ENCODE data around the gene FCGR2B. TPM values are rescaled to one million over a fixed set of nuclear protein-coding genes. Genes with fewer than 3 reads are reported as not detected.
A peak's percentile ranks its signal among the peaks of the same experiment; 100 is the strongest.
"Not testable (repeated sequence)": the region's sequence is repeated elsewhere in the genome, so short reads cannot be mapped to it uniquely, and the experiment has no call there.

FCGR2B gene
- total and polyA plus RNA-seq, 9 donors, result 0.07 to 0.42 (median 0.16) TPM; not detected in 1

DNA sequence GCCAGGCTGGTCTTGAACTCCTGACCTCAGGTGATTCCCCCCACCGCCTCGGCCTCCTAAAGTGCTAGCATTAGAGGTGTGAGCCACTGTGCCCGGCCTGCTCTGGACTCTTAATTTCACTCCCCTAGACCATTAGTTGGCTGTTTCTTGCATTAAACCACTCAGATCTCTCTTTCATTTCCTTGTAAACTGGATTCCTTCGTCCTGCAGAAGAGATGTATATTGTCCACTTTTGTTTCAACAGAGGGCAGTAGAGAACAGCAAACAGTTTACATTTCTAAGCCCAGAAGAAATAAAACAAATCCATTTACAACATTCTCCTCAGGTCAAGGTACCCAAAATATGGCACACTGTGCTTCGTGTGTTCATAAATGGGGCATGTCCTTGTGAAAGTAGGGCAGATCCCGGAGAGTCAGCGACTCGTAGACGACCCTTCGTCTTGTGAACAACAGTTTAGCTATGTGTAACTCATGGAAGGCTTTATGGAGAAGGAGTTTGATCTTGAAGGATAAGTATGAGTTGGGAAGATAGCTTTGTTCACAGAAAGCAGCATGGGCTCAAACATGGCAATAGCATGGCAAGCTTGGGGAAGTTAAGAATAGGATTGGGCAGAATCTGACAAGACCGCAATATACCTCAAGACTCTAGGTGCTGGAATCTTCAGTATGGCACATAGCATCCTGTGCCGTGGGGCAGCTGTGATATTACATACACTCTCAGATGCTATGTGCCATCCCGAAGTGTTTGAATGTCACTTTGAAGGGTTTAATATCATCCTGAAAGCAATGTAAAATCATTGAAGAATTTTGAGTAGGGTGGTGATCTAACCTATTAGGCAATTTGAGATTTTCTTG is 15.2 kb upstream of the FCGR2B start:
- DNase-seq, result peak; percentile 30
- not testable (repeated sequence) for H3K27me3 ChIP-seq (ENCODE audit: control insufficient read depth, insufficient read depth, low read length); H3K36me3 ChIP-seq (ENCODE audit: control insufficient read depth, insufficient read depth, low read length); H3K27ac ChIP-seq (ENCODE audit: low read length); H3K4me3 ChIP-seq (ENCODE audit: low read length); H3K9me3 ChIP-seq (replicated peaks; ENCODE audit: control insufficient read depth, low read depth, low read length); H3K4me1 ChIP-seq (ENCODE audit: control insufficient read depth, insufficient read depth, low read length)
- WGBS (ENCODE audit: insufficient coverage), result 58% methylated on average over 6 of the region's 13 CpGs

GRCh38 chr1:161653541-161653940 is 9.4 kb upstream of the FCGR2B start:
- not testable (repeated sequence) for H3K36me3 ChIP-seq (ENCODE audit: control insufficient read depth, insufficient read depth, low read length); H3K4me1 ChIP-seq (ENCODE audit: control insufficient read depth, insufficient read depth, low read length); H3K9me3 ChIP-seq (replicated peaks; ENCODE audit: control insufficient read depth, low read depth, low read length); H3K27ac ChIP-seq (ENCODE audit: low read length); DNase-seq; H3K27me3 ChIP-seq (ENCODE audit: control insufficient read depth, insufficient read depth, low read length); H3K4me3 ChIP-seq (ENCODE audit: low read length)
- no CpG with 5 or more reads among the region's 7 CpGs for WGBS (ENCODE audit: insufficient coverage)

GRCh38 chr1:161653971-161654370 is 9.0 kb upstream of the FCGR2B start:
- not testable (repeated sequence) for DNase-seq; H3K4me3 ChIP-seq (ENCODE audit: low read length); H3K4me1 ChIP-seq (ENCODE audit: control insufficient read depth, insufficient read depth, low read length); H3K27ac ChIP-seq (ENCODE audit: low read length); H3K9me3 ChIP-seq (replicated peaks; ENCODE audit: control insufficient read depth, low read depth, low read length); H3K36me3 ChIP-seq (ENCODE audit: control insufficient read depth, insufficient read depth, low read length); H3K27me3 ChIP-seq (ENCODE audit: control insufficient read depth, insufficient read depth, low read length)
- no CpG with 5 or more reads among the region's 6 CpGs for WGBS (ENCODE audit: insufficient coverage)

DNA sequence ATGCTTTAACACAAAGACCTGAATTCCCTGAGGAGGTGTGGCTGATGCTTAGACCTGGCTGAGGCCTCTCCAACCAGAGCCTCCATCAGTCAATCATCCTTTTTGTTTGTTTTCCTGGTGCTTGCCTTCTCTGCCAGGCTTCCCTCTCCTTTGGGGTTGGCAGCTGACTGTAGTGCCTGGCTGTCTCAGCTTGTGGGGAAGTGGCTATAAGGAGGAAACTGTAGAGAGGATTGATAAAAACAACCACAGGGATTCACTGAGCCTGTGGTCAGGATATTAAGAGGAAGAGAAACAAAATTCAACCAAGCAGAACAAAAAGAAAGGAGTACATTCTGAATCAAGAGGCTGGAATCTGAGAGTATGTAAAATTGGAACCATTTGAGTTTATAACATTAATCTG is 4.4 kb upstream of the FCGR2B start:
- H3K27ac ChIP-seq (ENCODE audit: low read length); H3K36me3 ChIP-seq (ENCODE audit: control insufficient read depth, insufficient read depth, low read length); H3K4me3 ChIP-seq (ENCODE audit: low read length); H3K4me1 ChIP-seq (ENCODE audit: control insufficient read depth, insufficient read depth, low read length); H3K27me3 ChIP-seq (ENCODE audit: control insufficient read depth, insufficient read depth, low read length); H3K9me3 ChIP-seq (replicated peaks; ENCODE audit: control insufficient read depth, low read depth, low read length); DNase-seq: not testable (repeated sequence)

DNA sequence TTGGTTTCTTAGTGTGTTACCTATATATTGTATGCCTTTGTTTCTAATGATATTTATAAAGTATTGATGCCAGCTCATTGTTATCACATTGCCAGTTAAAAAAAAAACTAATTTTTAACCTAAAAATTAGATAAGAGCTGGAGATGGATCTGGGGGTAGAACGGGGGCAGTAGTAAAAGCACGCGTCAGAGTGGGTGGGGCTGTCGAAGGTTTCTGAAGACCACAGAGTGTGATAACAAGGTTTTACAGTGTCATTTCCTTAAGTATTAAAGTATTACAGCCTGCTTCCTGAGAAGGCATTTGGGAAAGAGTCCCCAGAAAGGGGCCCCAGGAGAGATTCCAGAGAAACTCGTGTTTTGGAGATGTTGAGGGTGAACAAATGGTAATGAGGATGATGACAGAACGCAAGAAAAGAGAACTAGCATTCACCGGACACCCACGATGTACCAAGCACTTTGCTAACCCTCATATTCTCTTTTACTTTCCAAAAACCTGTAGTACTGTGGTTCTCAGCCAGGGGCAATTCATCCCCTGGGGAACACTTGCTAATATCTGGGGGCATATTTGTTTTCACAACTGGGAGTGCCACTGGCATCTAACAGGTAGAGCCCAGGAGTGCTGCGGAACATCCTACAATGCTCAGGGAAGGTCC is 1.2 kb upstream of the FCGR2B start:
- DNase-seq; H3K9me3 ChIP-seq (replicated peaks; ENCODE audit: control insufficient read depth, low read depth, low read length); H3K4me3 ChIP-seq (ENCODE audit: low read length); H3K27ac ChIP-seq (ENCODE audit: low read length); H3K36me3 ChIP-seq (ENCODE audit: control insufficient read depth, insufficient read depth, low read length); H3K4me1 ChIP-seq (ENCODE audit: control insufficient read depth, insufficient read depth, low read length); H3K27me3 ChIP-seq (ENCODE audit: control insufficient read depth, insufficient read depth, low read length): not testable (repeated sequence)
- WGBS (ENCODE audit: insufficient coverage), result no CpG with 5 or more reads among the region's 9 CpGs

- H3K36me3 ChIP-seq (ENCODE audit: control insufficient read depth, insufficient read depth, low read length); H3K27me3 ChIP-seq (ENCODE audit: control insufficient read depth, insufficient read depth, low read length); H3K27ac ChIP-seq (ENCODE audit: low read length); H3K9me3 ChIP-seq (replicated peaks; ENCODE audit: control insufficient read depth, low read depth, low read length); H3K4me3 ChIP-seq (ENCODE audit: low read length); DNase-seq; H3K4me1 ChIP-seq (ENCODE audit: control insufficient read depth, insufficient read depth, low read length): not testable (repeated sequence)
- no CpG with 5 or more reads among the region's 1 CpG for WGBS (ENCODE audit: insufficient coverage)
These were observed 626 bp downstream of the FCGR2B start for GRCh38 chr1:161663569-161663968.

GRCh38 chr1:161664689-161665088 is 1.7 kb downstream of the FCGR2B start:
- not testable (repeated sequence) for H3K36me3 ChIP-seq (ENCODE audit: control insufficient read depth, insufficient read depth, low read length); H3K4me1 ChIP-seq (ENCODE audit: control insufficient read depth, insufficient read depth, low read length); H3K27ac ChIP-seq (ENCODE audit: low read length); H3K4me3 ChIP-seq (ENCODE audit: low read length); H3K27me3 ChIP-seq (ENCODE audit: control insufficient read depth, insufficient read depth, low read length); DNase-seq; H3K9me3 ChIP-seq (replicated peaks; ENCODE audit: control insufficient read depth, low read depth, low read length)
- no CpG with 5 or more reads among the region's 4 CpGs for WGBS (ENCODE audit: insufficient coverage)

DNA sequence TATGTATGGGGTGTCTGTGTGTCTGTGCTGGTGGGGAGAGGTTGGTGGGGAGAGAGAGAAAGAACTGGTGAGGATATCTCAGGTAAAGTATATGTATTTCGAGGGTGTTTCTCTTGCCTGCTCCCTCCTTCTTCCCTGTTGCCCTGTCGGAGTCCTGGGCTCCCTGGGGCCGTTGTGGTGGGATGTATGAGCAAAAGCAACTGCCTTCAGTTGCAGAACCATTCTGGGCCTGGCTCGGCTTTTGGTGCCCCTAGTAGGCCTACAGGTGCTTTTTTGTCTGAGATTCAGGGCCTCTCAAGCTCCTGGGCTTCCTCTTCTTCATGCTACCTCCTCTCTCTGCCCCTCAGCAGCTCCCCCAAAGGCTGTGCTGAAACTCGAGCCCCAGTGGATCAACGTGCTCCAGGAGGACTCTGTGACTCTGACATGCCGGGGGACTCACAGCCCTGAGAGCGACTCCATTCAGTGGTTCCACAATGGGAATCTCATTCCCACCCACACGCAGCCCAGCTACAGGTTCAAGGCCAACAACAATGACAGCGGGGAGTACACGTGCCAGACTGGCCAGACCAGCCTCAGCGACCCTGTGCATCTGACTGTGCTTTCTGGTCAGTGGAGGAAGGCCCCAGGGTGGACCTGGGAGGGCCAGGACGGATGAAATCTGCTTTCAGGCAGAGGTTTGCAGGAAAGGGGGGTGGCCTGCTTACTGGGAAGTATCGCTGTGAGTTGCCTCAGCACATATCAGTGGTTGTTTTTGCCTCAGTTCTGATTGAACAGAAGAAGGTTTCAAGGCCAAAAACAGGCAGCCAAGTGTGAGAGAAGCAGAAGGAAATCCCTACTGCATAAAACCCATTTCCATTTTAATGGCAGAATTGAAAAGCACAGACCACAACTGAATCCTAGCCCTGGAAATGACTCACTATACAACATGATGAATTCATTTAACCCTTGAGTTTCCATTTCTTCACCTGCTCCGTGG is 8.4 kb downstream of the FCGR2B start:
- H3K27me3 ChIP-seq (ENCODE audit: control insufficient read depth, insufficient read depth, low read length); H3K36me3 ChIP-seq (ENCODE audit: control insufficient read depth, insufficient read depth, low read length); H3K4me1 ChIP-seq (ENCODE audit: control insufficient read depth, insufficient read depth, low read length); H3K27ac ChIP-seq (ENCODE audit: low read length); H3K9me3 ChIP-seq (replicated peaks; ENCODE audit: control insufficient read depth, low read depth, low read length); H3K4me3 ChIP-seq (ENCODE audit: low read length): not testable (repeated sequence)
- 54% methylated on average over 2 of the region's 15 CpGs for WGBS (ENCODE audit: insufficient coverage)
- peak; percentile 15 for DNase-seq

GRCh38 chr1:161673437-161673836 is 10.5 kb downstream of the FCGR2B start:
- not testable (repeated sequence) for H3K27me3 ChIP-seq (ENCODE audit: control insufficient read depth, insufficient read depth, low read length); H3K27ac ChIP-seq (ENCODE audit: low read length); H3K36me3 ChIP-seq (ENCODE audit: control insufficient read depth, insufficient read depth, low read length); H3K4me1 ChIP-seq (ENCODE audit: control insufficient read depth, insufficient read depth, low read length); DNase-seq; H3K4me3 ChIP-seq (ENCODE audit: low read length); H3K9me3 ChIP-seq (replicated peaks; ENCODE audit: control insufficient read depth, low read depth, low read length)
- WGBS (ENCODE audit: insufficient coverage), result 45% methylated on average over 2 of the region's 7 CpGs

- H3K36me3 ChIP-seq (ENCODE audit: control insufficient read depth, insufficient read depth, low read length); H3K27me3 ChIP-seq (ENCODE audit: control insufficient read depth, insufficient read depth, low read length); H3K9me3 ChIP-seq (replicated peaks; ENCODE audit: control insufficient read depth, low read depth, low read length): not testable (repeated sequence)
These were observed 11.5 kb downstream of the FCGR2B start for GRCh38 chr1:161674447-161674846.

More at GRCh38 chr1:161674447-161674846, 11.5 kb downstream of the FCGR2B start:
- not testable (repeated sequence) for DNase-seq; H3K4me1 ChIP-seq (ENCODE audit: control insufficient read depth, insufficient read depth, low read length); H3K27ac ChIP-seq (ENCODE audit: low read length); H3K4me3 ChIP-seq (ENCODE audit: low read length)
- WGBS (ENCODE audit: insufficient coverage), result no CpG with 5 or more reads among the region's 3 CpGs
